ENCODE data around the gene MSI2. TPM values are rescaled to one million over a fixed set of nuclear protein-coding genes. Genes with fewer than 3 reads are reported as not detected.

Gene MSI2
- total RNA-seq, 1 donor from 2014 or later = 75.5 TPM

GRCh38 chr17:57539529-57540301, 283.4 kb downstream of the MSI2 start:
- no peak overlapping the region for H3K27ac Mint-ChIP-seq (ENCODE audit: unreplicated experiment)
- TF ChIP-seq, protein P1, sequence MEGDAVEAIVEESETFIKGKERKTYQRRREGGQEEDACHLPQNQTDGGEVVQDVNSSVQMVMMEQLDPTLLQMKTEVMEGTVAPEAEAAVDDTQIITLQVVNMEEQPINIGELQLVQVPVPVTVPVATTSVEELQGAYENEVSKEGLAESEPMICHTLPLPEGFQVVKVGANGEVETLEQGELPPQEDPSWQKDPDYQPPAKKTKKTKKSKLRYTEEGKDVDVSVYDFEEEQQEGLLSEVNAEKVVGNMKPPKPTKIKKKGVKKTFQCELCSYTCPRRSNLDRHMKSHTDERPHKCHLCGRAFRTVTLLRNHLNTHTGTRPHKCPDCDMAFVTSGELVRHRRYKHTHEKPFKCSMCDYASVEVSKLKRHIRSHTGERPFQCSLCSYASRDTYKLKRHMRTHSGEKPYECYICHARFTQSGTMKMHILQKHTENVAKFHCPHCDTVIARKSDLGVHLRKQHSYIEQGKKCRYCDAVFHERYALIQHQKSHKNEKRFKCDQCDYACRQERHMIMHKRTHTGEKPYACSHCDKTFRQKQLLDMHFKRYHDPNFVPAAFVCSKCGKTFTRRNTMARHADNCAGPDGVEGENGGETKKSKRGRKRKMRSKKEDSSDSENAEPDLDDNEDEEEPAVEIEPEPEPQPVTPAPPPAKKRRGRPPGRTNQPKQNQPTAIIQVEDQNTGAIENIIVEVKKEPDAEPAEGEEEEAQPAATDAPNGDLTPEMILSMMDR (IDR thresholded peaks at IDR 0.05) = no peak
- H3K9me3 Mint-ChIP-seq (ENCODE audit: unreplicated experiment) = no peaks in the 10 kb centered on the region
- no peak overlapping the region for H3K4me3 Mint-ChIP-seq (ENCODE audit: unreplicated experiment)
- H3K27me3 Mint-ChIP-seq (ENCODE audit: unreplicated experiment) = no peaks in the 10 kb centered on the region
- no peak for DNase-seq (ENCODE audit: extremely low spot score, unreplicated experiment)
- peaks cover 20% of the 10 kb centered on the region for H3K4me1 Mint-ChIP-seq (ENCODE audit: unreplicated experiment)
- H3K36me3 Mint-ChIP-seq (ENCODE audit: unreplicated experiment) = no peaks in the 10 kb centered on the region

- no peak for DNase-seq (ENCODE audit: extremely low spot score, unreplicated experiment)
- no peak overlapping the region for H3K27ac Mint-ChIP-seq (ENCODE audit: unreplicated experiment)
- no peaks in the 10 kb centered on the region for H3K27me3 Mint-ChIP-seq (ENCODE audit: unreplicated experiment)
- peaks cover 17% of the 10 kb centered on the region for H3K4me1 Mint-ChIP-seq (ENCODE audit: unreplicated experiment)
- H3K36me3 Mint-ChIP-seq (ENCODE audit: unreplicated experiment) = no peaks in the 10 kb centered on the region
- no peaks in the 10 kb centered on the region for H3K9me3 Mint-ChIP-seq (ENCODE audit: unreplicated experiment)
- TF ChIP-seq, protein P1 (IDR thresholded peaks at IDR 0.05) = no peak
- H3K4me3 Mint-ChIP-seq (ENCODE audit: unreplicated experiment) = no peak overlapping the region
These were observed 284.3 kb downstream of the MSI2 start for GRCh38 chr17:57540596-57540995.

GRCh38 chr17:57541049-57541448, 284.7 kb downstream of the MSI2 start:
- H3K27ac Mint-ChIP-seq (ENCODE audit: unreplicated experiment) = no peak overlapping the region
- H3K36me3 Mint-ChIP-seq (ENCODE audit: unreplicated experiment) = no peaks in the 10 kb centered on the region
- H3K27me3 Mint-ChIP-seq (ENCODE audit: unreplicated experiment) = no peaks in the 10 kb centered on the region
- no peaks in the 10 kb centered on the region for H3K9me3 Mint-ChIP-seq (ENCODE audit: unreplicated experiment)
- no peak for DNase-seq (ENCODE audit: extremely low spot score, unreplicated experiment)
- H3K4me1 Mint-ChIP-seq (ENCODE audit: unreplicated experiment) = peaks cover 17% of the 10 kb centered on the region
- no peak overlapping the region for H3K4me3 Mint-ChIP-seq (ENCODE audit: unreplicated experiment)
- TF ChIP-seq, protein P1 (IDR thresholded peaks at IDR 0.05) = no peak

GRCh38 chr17:57541472-57542394, 285.4 kb downstream of the MSI2 start:
- DNase-seq (ENCODE audit: extremely low spot score, unreplicated experiment) = no peak
- no peak overlapping the region for H3K27ac Mint-ChIP-seq (ENCODE audit: unreplicated experiment)
- TF ChIP-seq, protein P1 (IDR thresholded peaks at IDR 0.05) = no peak

DNA sequence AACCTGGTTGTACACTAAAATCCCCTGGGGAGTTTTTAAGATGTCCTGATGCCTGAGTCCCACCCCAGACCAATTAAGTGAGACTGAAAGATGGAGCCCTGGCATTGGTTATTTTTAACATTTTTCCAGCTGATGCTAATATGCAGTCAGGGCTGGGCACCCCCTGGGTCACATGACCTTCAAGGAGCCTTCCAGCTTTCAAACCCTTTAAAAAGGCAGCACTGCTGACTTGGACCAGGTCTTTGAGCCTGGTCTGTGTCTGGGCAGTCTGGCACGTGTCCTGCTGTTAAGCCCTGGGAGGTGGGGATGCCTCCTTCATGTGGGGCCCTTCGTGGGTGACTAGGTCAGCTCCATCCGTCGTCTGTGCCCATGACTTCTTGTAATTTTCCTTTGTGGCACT, 286.2 kb downstream of the MSI2 start:
- Mint-ChIP-seq H3K36me3 (ENCODE audit: unreplicated experiment) (no peaks in the 10 kb centered on the region), H3K9me3 (ENCODE audit: unreplicated experiment) (no peaks in the 10 kb centered on the region), H3K27ac (ENCODE audit: unreplicated experiment) (no peak overlapping the region), H3K4me1 (ENCODE audit: unreplicated experiment) (peaks cover 13% of the 10 kb centered on the region), H3K27me3 (ENCODE audit: unreplicated experiment) (no peaks in the 10 kb centered on the region), H3K4me3 (ENCODE audit: unreplicated experiment) (no peak overlapping the region)
- DNase-seq (ENCODE audit: extremely low spot score, unreplicated experiment) = no peak
- TF ChIP-seq, protein P1 (IDR thresholded peaks at IDR 0.05) = no peak

More at GRCh38 chr17:57541472-57542394, 285.4 kb downstream of the MSI2 start:
- Mint-ChIP-seq H3K27me3 (ENCODE audit: unreplicated experiment) (no peaks in the 10 kb centered on the region), H3K4me1 (ENCODE audit: unreplicated experiment) (peaks cover 17% of the 10 kb centered on the region), H3K4me3 (ENCODE audit: unreplicated experiment) (no peak overlapping the region), H3K9me3 (ENCODE audit: unreplicated experiment) (no peaks in the 10 kb centered on the region), H3K36me3 (ENCODE audit: unreplicated experiment) (no peaks in the 10 kb centered on the region)

All from osteocyte (in vitro differentiated cells).